T-helper 17 cell (primary cell): ENCODE results near the gene PYGB. TPM values are rescaled to one million over a fixed set of nuclear protein-coding genes. Genes with fewer than 3 reads are reported as not detected.
A peak's percentile ranks its signal among the peaks of the same experiment; 100 is the strongest.

Experiments used
- ATAC-seq: fragments of 150-1000 bp; cut with Tn5 transposase; 2 replicates; pipeline ENCODE4 v1.10.0; 2021; ENCODE audit warnings: mild to moderate bottlenecking, moderate library complexity
- DNase-seq, 3 donors: peaks; one replicate each; pipeline versions ENCODE4 v3.0.0 to v3.0.0-alpha.2; 2020 to 2021
- H3K9me3 ChIP-seq: one replicate; pipeline ENCODE4 v1.7.0; 2013; ENCODE audit warnings: low read length, mild to moderate bottlenecking; ENCODE audit not compliant: control insufficient read depth, poor library complexity, severe bottlenecking
- H3K27ac Mint-ChIP-seq: one replicate; pipeline ENCODE4 v1.8.0; 2022; ENCODE audit warnings: mild to moderate bottlenecking, moderate library complexity, mixed read lengths
- H3K27me3 Mint-ChIP-seq: one replicate; pipeline ENCODE4 v1.8.0; 2022; ENCODE audit warnings: mixed read lengths
- H3K36me3 Mint-ChIP-seq: one replicate; pipeline ENCODE4 v1.8.0; 2022; ENCODE audit warnings: low read depth, mixed read lengths
- H3K4me1 Mint-ChIP-seq: one replicate; pipeline ENCODE4 v1.8.0; 2022; ENCODE audit warnings: mild to moderate bottlenecking, mixed read lengths
- H3K4me3 Mint-ChIP-seq: one replicate; pipeline ENCODE4 v1.8.0; 2022; ENCODE audit warnings: mild to moderate bottlenecking, moderate library complexity, mixed read lengths
- total RNA-seq, 4 donors: library from RNA in 2 of 4; stranded (reverse) in 2 of 4; gene quantifications; one replicate each; pipeline ENCODE4 v1.2.3 and lab custom pipeline; 2022 to 2026

Gene PYGB
- total RNA-seq, 2 donors from 2014 or later, result 28.6 to 53.1 TPM

- H3K27ac Mint-ChIP-seq, result peak overlapping the region; percentile 19
- H3K4me1 Mint-ChIP-seq, result peaks cover 3% of the 10 kb centered on the region
- DNase-seq (peak in 1 of 3 donors; percentile 5), ATAC-seq (no peak)
- H3K36me3 Mint-ChIP-seq, result no peaks in the 10 kb centered on the region
- no peak overlapping the region for H3K4me3 Mint-ChIP-seq
- H3K27me3 Mint-ChIP-seq, result no peaks in the 10 kb centered on the region
- no peaks in the 10 kb centered on the region for H3K9me3 ChIP-seq
These were observed 29.3 kb downstream of the PYGB start for GRCh38 chr20:25277051-25277801.

GRCh38 chr20:25277941-25278521 is 30.1 kb downstream of the PYGB start:
- DNase-seq (peak in 1 of 3 donors; percentile 1), ATAC-seq (no peak)
- H3K4me3 Mint-ChIP-seq, result no peak overlapping the region
- H3K27ac Mint-ChIP-seq, result no peak overlapping the region
- no peaks in the 10 kb centered on the region for H3K9me3 ChIP-seq
- H3K4me1 Mint-ChIP-seq, result peaks cover 3% of the 10 kb centered on the region
- H3K36me3 Mint-ChIP-seq, result no peaks in the 10 kb centered on the region
- no peaks in the 10 kb centered on the region for H3K27me3 Mint-ChIP-seq

- DNase-seq (peak in 1 of 3 donors; percentile 1), ATAC-seq (no peak)
- no peaks in the 10 kb centered on the region for H3K9me3 ChIP-seq
- Mint-ChIP-seq H3K4me1 (peaks cover 3% of the 10 kb centered on the region), H3K36me3 (no peaks in the 10 kb centered on the region), H3K4me3 (no peak overlapping the region), H3K27ac (no peak overlapping the region), H3K27me3 (no peaks in the 10 kb centered on the region)
These were observed 30.9 kb downstream of the PYGB start for GRCh38 chr20:25278636-25279361.

- H3K4me1 Mint-ChIP-seq, result peaks cover 3% of the 10 kb centered on the region
- no peak overlapping the region for H3K4me3 Mint-ChIP-seq
- no peaks in the 10 kb centered on the region for H3K9me3 ChIP-seq
- ATAC-seq, result no peak
- H3K36me3 Mint-ChIP-seq, result no peaks in the 10 kb centered on the region
- no peak overlapping the region for H3K27ac Mint-ChIP-seq
- no peaks in the 10 kb centered on the region for H3K27me3 Mint-ChIP-seq
- peak in 1 of 3 donors; percentile 1 for DNase-seq
These were observed 31.5 kb downstream of the PYGB start for GRCh38 chr20:25279403-25279802.

GRCh38 chr20:25280051-25280573 is 32.2 kb downstream of the PYGB start:
- no peaks in the 10 kb centered on the region for H3K27me3 Mint-ChIP-seq
- DNase-seq, result peak in 1 of 3 donors; percentile 1
- no peaks in the 10 kb centered on the region for H3K36me3 Mint-ChIP-seq
- peaks cover 3% of the 10 kb centered on the region for H3K4me1 Mint-ChIP-seq
- H3K27ac Mint-ChIP-seq, result no peak overlapping the region
- no peaks in the 10 kb centered on the region for H3K9me3 ChIP-seq
- no peak for ATAC-seq
- no peak overlapping the region for H3K4me3 Mint-ChIP-seq

GRCh38 chr20:25280574-25281535 is 33.0 kb downstream of the PYGB start:
- H3K9me3 ChIP-seq, result no peaks in the 10 kb centered on the region
- H3K27ac Mint-ChIP-seq, result no peak overlapping the region
- no peaks in the 10 kb centered on the region for H3K27me3 Mint-ChIP-seq
- H3K4me1 Mint-ChIP-seq, result peaks cover 5% of the 10 kb centered on the region
- H3K36me3 Mint-ChIP-seq, result peaks cover 5% of the 10 kb centered on the region
- ATAC-seq (no peak), DNase-seq (peak in 1 of 3 donors; percentile 4)
- H3K4me3 Mint-ChIP-seq, result no peak overlapping the region

- Mint-ChIP-seq H3K27me3 (no peaks in the 10 kb centered on the region), H3K27ac (peak overlapping the region; percentile 85), H3K4me1 (peaks cover 6% of the 10 kb centered on the region), H3K36me3 (peaks cover 7% of the 10 kb centered on the region), H3K4me3 (no peak overlapping the region)
- H3K9me3 ChIP-seq, result no peaks in the 10 kb centered on the region
- ATAC-seq (peak; percentile 8), DNase-seq (peak in 1 of 3 donors; percentile 4)
These were observed 33.7 kb downstream of the PYGB start for GRCh38 chr20:25281541-25281991.

GRCh38 chr20:25282034-25282781 is 34.3 kb downstream of the PYGB start:
- DNase-seq, result peak in 1 of 3 donors; percentile 6
- peaks cover 6% of the 10 kb centered on the region for H3K4me1 Mint-ChIP-seq
- no peak overlapping the region for H3K4me3 Mint-ChIP-seq
- H3K9me3 ChIP-seq, result no peaks in the 10 kb centered on the region
- H3K36me3 Mint-ChIP-seq, result peaks cover 10% of the 10 kb centered on the region
- peak overlapping the region; percentile 85 for H3K27ac Mint-ChIP-seq
- H3K27me3 Mint-ChIP-seq, result no peaks in the 10 kb centered on the region
- ATAC-seq, result no peak

- DNase-seq, result peak in 1 of 3 donors; percentile 3
- H3K36me3 Mint-ChIP-seq, result peaks cover 10% of the 10 kb centered on the region
- ATAC-seq, result no peak
- no peaks in the 10 kb centered on the region for H3K9me3 ChIP-seq
- no peak overlapping the region for H3K4me3 Mint-ChIP-seq
- H3K27ac Mint-ChIP-seq, result peak overlapping the region; percentile 85
- peaks cover 6% of the 10 kb centered on the region for H3K4me1 Mint-ChIP-seq
- no peaks in the 10 kb centered on the region for H3K27me3 Mint-ChIP-seq
These were observed 34.9 kb downstream of the PYGB start for GRCh38 chr20:25282796-25283195.

GRCh38 chr20:25283221-25283951 is 35.5 kb downstream of the PYGB start:
- peaks cover 10% of the 10 kb centered on the region for H3K36me3 Mint-ChIP-seq

GRCh38 chr20:25284131-25284601 is 36.3 kb downstream of the PYGB start:
- H3K27ac Mint-ChIP-seq, result peak overlapping the region; percentile 37
- DNase-seq (peak in 1 of 3 donors; percentile 2), ATAC-seq (no peak)
- H3K36me3 Mint-ChIP-seq, result peaks cover 10% of the 10 kb centered on the region
- H3K4me1 Mint-ChIP-seq, result peaks cover 6% of the 10 kb centered on the region
- H3K27me3 Mint-ChIP-seq, result no peaks in the 10 kb centered on the region
- no peak overlapping the region for H3K4me3 Mint-ChIP-seq
- no peaks in the 10 kb centered on the region for H3K9me3 ChIP-seq

More at GRCh38 chr20:25283221-25283951, 35.5 kb downstream of the PYGB start:
- Mint-ChIP-seq H3K4me1 (peaks cover 6% of the 10 kb centered on the region), H3K4me3 (no peak overlapping the region), H3K27ac (peak overlapping the region; percentile 85), H3K27me3 (no peaks in the 10 kb centered on the region)
- DNase-seq (peak in 1 of 3 donors; percentile 5), ATAC-seq (no peak)
- no peaks in the 10 kb centered on the region for H3K9me3 ChIP-seq
